SK-N-SH (cell line): ENCODE data around the gene SPINT1. TPM values are rescaled to one million over a fixed set of nuclear protein-coding genes. Genes with fewer than 3 reads are reported as not detected.

ENCODE experiments used
- CTCF ChIA-PET: fragments of 300-600, 350-600 bp; formaldehyde crosslinking; extraction: SDS; loops from one replicate; lab custom pipeline; 2021; lab: Yijun Ruan, JAX
- POLR2A ChIA-PET: fragments of 350-600 bp; sonication (Branson Sonifier 250); formaldehyde crosslinking; extraction: SDS; loops from one replicate; lab custom pipeline; 2020; ENCODE audit warnings: antibody characterized with exemption, inconsistent platforms; lab: Yijun Ruan, JAX
- DNase-seq: peaks from one replicate; pipeline ENCODE4 v3.0.0; 2012
- H2AFZ ChIP-seq: fragments of 200-600 bp; sonication (generic); 2 replicates; pipeline ENCODE4 v1.8.1; 2016; ENCODE audit warnings: antibody characterized with exemption, mild to moderate bottlenecking, low read depth
- H3F3A ChIP-seq: fragments of 200-600 bp; sonication (generic); replicated peaks from 2 replicates; pipeline ENCODE3; 2016; ENCODE audit warnings: antibody characterized with exemption, mild to moderate bottlenecking; ENCODE audit not compliant: insufficient read depth
- H3K27ac ChIP-seq, 2 experiments: fragments of 200-500 bp in 1 of 2; fragments of 200-600 bp in 1 of 2; sonication (Bioruptor generic) in 1 of 2; sonication (generic), shearing (Covaris generic) in 1 of 2; 2 replicates each; pipeline versions ENCODE4 v1.5.1 to v1.6.1; 2014 to 2016; ENCODE audit warnings: low read depth in 2 of 2, inconsistent platforms in 1 of 2, low read length in 1 of 2, mild to moderate bottlenecking in 1 of 2, mixed read lengths in 1 of 2
- H3K27me3 ChIP-seq: fragments of 200-600 bp; sonication (generic), shearing (Covaris generic); 2 replicates; pipeline ENCODE4 v1.6.1; 2016; ENCODE audit warnings: mixed run types; ENCODE audit not compliant: insufficient read depth
- H3K36me3 ChIP-seq, 2 experiments: fragments of 200-500 bp in 1 of 2; fragments of 200-600 bp in 1 of 2; sonication (Bioruptor generic) in 1 of 2; sonication (generic) in 1 of 2; replicated peaks in 1 of 2; 2 replicates each; pipeline versions ENCODE3 to v1.5.1; 2014 to 2016; ENCODE audit warnings: low read length in 1 of 2, mild to moderate bottlenecking in 1 of 2; ENCODE audit not compliant: insufficient read depth in 2 of 2, control insufficient read depth in 1 of 2
- H3K4me1 ChIP-seq, 2 experiments: fragments of 200-500 bp in 1 of 2; fragments of 200-600 bp in 1 of 2; sonication (Bioruptor generic) in 1 of 2; sonication (generic), shearing (Covaris generic) in 1 of 2; 2 replicates each; pipeline versions ENCODE4 v1.5.1 to v1.6.1; 2014 to 2016; ENCODE audit warnings: low read depth in 1 of 2, low read length in 1 of 2, mixed run types in 1 of 2; ENCODE audit not compliant: insufficient read depth in 2 of 2, control insufficient read depth in 1 of 2
- H3K4me2 ChIP-seq: fragments of 200-600 bp; sonication (generic), shearing (Covaris generic); 2 replicates; pipeline ENCODE4 v1.6.1; 2017; ENCODE audit warnings: mixed run types
- H3K4me3 ChIP-seq, 2 experiments: fragments of 200-500 bp in 1 of 2; fragments of 200-600 bp in 1 of 2; sonication (Bioruptor generic) in 1 of 2; sonication (generic), shearing (Covaris generic) in 1 of 2; 2 replicates each; pipeline versions ENCODE4 v1.5.1 to v1.8.1; 2014 to 2016; ENCODE audit warnings: low read depth in 2 of 2, inconsistent platforms in 1 of 2, low read length in 1 of 2, mild to moderate bottlenecking in 1 of 2, mixed read lengths in 1 of 2, moderate library complexity in 1 of 2
- H3K79me2 ChIP-seq: fragments of 200-600 bp; sonication (generic); 2 replicates; pipeline ENCODE4 v1.8.1; 2017; ENCODE audit warnings: mild to moderate bottlenecking; ENCODE audit not compliant: insufficient read depth
- H3K9ac ChIP-seq: fragments of 200-600 bp; sonication (generic); 2 replicates; pipeline ENCODE4 v1.6.1; 2017; ENCODE audit warnings: mixed run types
- H3K9me2 ChIP-seq: fragments of 200-600 bp; sonication (generic); 2 replicates; pipeline ENCODE4 v1.6.1; 2017; ENCODE audit warnings: mixed run types
- H3K9me3 ChIP-seq: fragments of 200-600 bp; sonication (generic); 2 replicates; pipeline ENCODE4 v1.6.1; 2017; ENCODE audit warnings: mixed run types, mild to moderate bottlenecking, moderate library complexity
- H4K20me1 ChIP-seq: fragments of 200-600 bp; sonication (generic); 2 replicates; pipeline ENCODE4 v1.6.1; 2017; ENCODE audit warnings: mild to moderate bottlenecking, mixed run types; ENCODE audit not compliant: insufficient read depth
- CHD2 ChIP-seq: fragments of 150-350 bp; IDR thresholded peaks from 2 replicates; pipeline ENCODE4 v1.6.1; 2018; ENCODE audit warnings: low read length; ENCODE audit not compliant: partially characterized antibody
- EP300 ChIP-seq, 2 experiments: IDR thresholded peaks; 2 replicates each; pipeline versions ENCODE4 v1.4.0 to v1.6.1; 2012; ENCODE audit warnings: borderline replicate concordance in 1 of 2, low read depth in 1 of 2, low read length in 1 of 2
- EZH2phosphoT487 ChIP-seq: fragments of 200-600 bp; sonication (generic); IDR thresholded peaks from 2 replicates; pipeline ENCODE4 v1.6.1; 2017; ENCODE audit warnings: low read depth, mixed run types, mild to moderate bottlenecking, antibody characterized with exemption, moderate library complexity, borderline replicate concordance
- FOSL2 ChIP-seq: IDR thresholded peaks from 2 replicates; pipeline ENCODE4 v1.4.0; 2012; ENCODE audit warnings: low read depth, mild to moderate bottlenecking, moderate library complexity, borderline replicate concordance
- GABPA ChIP-seq: IDR thresholded peaks from 2 replicates; pipeline ENCODE4 v1.4.0; 2012; ENCODE audit warnings: low read depth, mild to moderate bottlenecking
- GATA2 ChIP-seq: sonication (generic); formaldehyde crosslinking; IDR thresholded peaks from 2 replicates; pipeline ENCODE4 v1.5.0; 2020; ENCODE audit warnings: mild to moderate bottlenecking, missing genetic modification reagents
- JUND ChIP-seq: IDR thresholded peaks from 2 replicates; pipeline ENCODE4 v1.4.0; 2012
- MXI1 ChIP-seq: IDR thresholded peaks from 2 replicates; pipeline ENCODE4 v1.6.1; 2012; ENCODE audit warnings: mild to moderate bottlenecking, low read depth, low read length, improper control_type of control experiment
- NRF1 ChIP-seq: IDR thresholded peaks from 2 replicates; pipeline ENCODE4 v1.6.1; 2012; ENCODE audit warnings: low read depth, mild to moderate bottlenecking, low read length
- POLR2AphosphoS5 ChIP-seq: IDR thresholded peaks from 2 replicates; pipeline ENCODE4 v1.6.1; 2012; ENCODE audit warnings: low read depth, low read length
- RAD21 ChIP-seq: IDR thresholded peaks from 2 replicates; pipeline ENCODE4 v1.6.1; 2012; ENCODE audit warnings: mild to moderate bottlenecking, low read length
- RCOR1 ChIP-seq: fragments of 150-350 bp; IDR thresholded peaks from 2 replicates; pipeline ENCODE4 v1.6.1; 2017; ENCODE audit warnings: antibody characterized with exemption, low read length
- RFX5 ChIP-seq: IDR thresholded peaks from 2 replicates; pipeline ENCODE4 v1.6.1; 2012; ENCODE audit warnings: mild to moderate bottlenecking, improper control_type of control experiment, low read length
- SIN3A ChIP-seq: IDR thresholded peaks from 2 replicates; pipeline ENCODE4 v1.6.1; 2012; ENCODE audit warnings: low read depth, mild to moderate bottlenecking, low read length, moderate library complexity, borderline replicate concordance
- SMC3 ChIP-seq: IDR thresholded peaks from 2 replicates; pipeline ENCODE4 v1.6.1; 2012; ENCODE audit warnings: low read depth, low read length, improper control_type of control experiment
- TEAD4 ChIP-seq: IDR thresholded peaks from 2 replicates; pipeline ENCODE4 v1.4.0; 2012; ENCODE audit warnings: mild to moderate bottlenecking, borderline replicate concordance; ENCODE audit not compliant: insufficient read depth
- YY1 ChIP-seq: IDR thresholded peaks from 2 replicates; pipeline ENCODE4 v1.4.0; 2012; ENCODE audit warnings: low read depth, mild to moderate bottlenecking
- WGBS: methylation state at CpG from one replicate; pipeline ENCODE4 v1.1.6; 2017; ENCODE audit warnings: low lambda C conversion rate; 5-methylcytosine and 5-hydroxymethylcytosine counted together
- polyA plus RNA-seq, 3 experiments: library from polyadenylated mRNA; depleted of rRNA; stranded (reverse); fragments of >200 nt; gene quantifications; 2 replicates each; pipeline ENCODE4 v1.2.3, GENCODE V29; 2012
- TF ChIP-seq, protein P1 (sequence below): IDR thresholded peaks from 2 replicates; pipeline ENCODE4; 2012
- TF ChIP-seq, protein P2 (sequence below): fragments of 150-350 bp; IDR thresholded peaks from 2 replicates; pipeline ENCODE4 v1.6.1; 2016; ENCODE audit warnings: mild to moderate bottlenecking, low read depth, low read length
- TF ChIP-seq, protein P3 (sequence below): IDR thresholded peaks from 2 replicates; pipeline ENCODE4 v1.4.0; 2012; ENCODE audit warnings: low read depth, borderline replicate concordance

SPINT1 gene
- polyA plus RNA-seq, 1 of the 3 experiments (the other 2 are of a cell fraction), result 2.0 TPM

DNA sequence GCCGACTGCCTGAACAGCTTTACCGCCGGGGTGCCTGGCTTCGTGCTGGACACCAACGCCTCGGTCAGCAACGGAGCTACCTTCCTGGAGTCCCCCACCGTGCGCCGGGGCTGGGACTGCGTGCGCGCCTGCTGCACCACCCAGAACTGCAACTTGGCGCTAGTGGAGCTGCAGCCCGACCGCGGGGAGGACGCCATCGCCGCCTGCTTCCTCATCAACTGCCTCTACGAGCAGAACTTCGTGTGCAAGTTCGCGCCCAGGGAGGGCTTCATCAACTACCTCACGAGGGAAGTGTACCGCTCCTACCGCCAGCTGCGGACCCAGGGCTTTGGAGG is 815 bp downstream of the SPINT1 start:
- Histone ChIP-seq H3F3A (peaks cover 3% of the 10 kb centered on the region), H2AFZ (peak overlapping the region; percentile 40; the same call in 1 of the 2 replicates), H3K9ac (no peak overlapping the region), H3K36me3 (no peaks in the 10 kb centered on the region), H4K20me1 (no peaks in the 10 kb centered on the region), H3K9me2 (no peaks in the 10 kb centered on the region), H3K4me2 (peak overlapping the region; percentile 65; the same call in 1 of the 2 replicates)
- POLR2A ChIA-PET, result no interaction called here
- no peak for DNase-seq
- TF ChIP-seq NRF1, result no peak
- TF ChIP-seq, protein P1, sequence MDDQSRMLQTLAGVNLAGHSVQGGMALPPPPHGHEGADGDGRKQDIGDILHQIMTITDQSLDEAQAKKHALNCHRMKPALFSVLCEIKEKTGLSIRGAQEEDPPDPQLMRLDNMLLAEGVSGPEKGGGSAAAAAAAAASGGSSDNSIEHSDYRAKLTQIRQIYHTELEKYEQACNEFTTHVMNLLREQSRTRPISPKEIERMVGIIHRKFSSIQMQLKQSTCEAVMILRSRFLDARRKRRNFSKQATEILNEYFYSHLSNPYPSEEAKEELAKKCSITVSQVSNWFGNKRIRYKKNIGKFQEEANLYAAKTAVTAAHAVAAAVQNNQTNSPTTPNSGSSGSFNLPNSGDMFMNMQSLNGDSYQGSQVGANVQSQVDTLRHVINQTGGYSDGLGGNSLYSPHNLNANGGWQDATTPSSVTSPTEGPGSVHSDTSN, result no peak
- no peak for TF ChIP-seq GABPA
- no peak for TF ChIP-seq MXI1
- no peak for TF ChIP-seq RAD21
- no peak for TF ChIP-seq EZH2phosphoT487
- TF ChIP-seq RCOR1, result no peak
- TF ChIP-seq, all 33 proteins: peak for 0
- H3K27ac ChIP-seq, result no peak overlapping the region
- H3K4me1 ChIP-seq, result peaks cover 0 to 17% of the 10 kb centered on the region in 2 experiments; a peak in 1 of 4 replicates
- H3K27me3 ChIP-seq, result peaks cover 9% of the 10 kb centered on the region; the same call in 1 of the 2 replicates
- H3K4me3 ChIP-seq, result peak overlapping the region in 1 of 2 experiments; percentile 44; a peak in 2 of 4 replicates
- no peaks in the 10 kb centered on the region for H3K79me2 ChIP-seq
- H3K9me3 ChIP-seq, result no peaks in the 10 kb centered on the region
- CTCF ChIA-PET, result interaction anchor here (0.8 to 8.5 kb wide), 6 partner anchors 13 to 98 kb away, joined by 3 to 120 read pairs (median 8); partner anchors contain the start of genes RHOV and VPS18
- WGBS, result 33% methylated on average over 14 of the region's 28 CpGs

DNA sequence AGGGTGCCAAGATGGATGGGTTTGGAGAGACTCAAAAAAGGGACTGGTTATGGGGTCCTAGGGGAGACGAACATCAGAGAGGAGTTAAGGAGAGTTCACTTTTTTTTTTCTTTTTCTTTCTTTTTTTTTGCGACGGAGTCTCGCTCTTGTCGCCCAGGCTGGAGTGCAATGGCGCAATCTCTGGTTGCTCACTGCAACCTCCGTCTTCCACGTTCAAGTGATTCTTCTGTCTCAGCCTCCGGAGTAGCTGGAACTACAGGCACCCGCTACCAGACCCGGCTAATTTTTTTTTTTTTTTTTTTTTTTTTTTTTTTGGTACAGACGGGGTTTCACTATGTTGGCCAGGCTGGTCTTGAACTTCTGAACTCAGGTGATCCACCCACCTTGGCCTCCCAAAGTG is 1.2 kb downstream of the SPINT1 start:
- POLR2A ChIA-PET, result interaction anchor here (1.0 kb wide), 1 partner anchor 13 kb away, joined by 3 read pairs; no protein-coding TSS in a partner anchor
- no peak overlapping the region for H3K4me3 ChIP-seq
- H3K27ac ChIP-seq, result no peak overlapping the region
- no peak for DNase-seq
- H3K79me2 ChIP-seq, result no peaks in the 10 kb centered on the region
- peaks cover 3% of the 10 kb centered on the region for H3F3A ChIP-seq
- no peaks in the 10 kb centered on the region for H4K20me1 ChIP-seq
- CTCF ChIA-PET, result interaction anchor here (0.8 to 8.5 kb wide), 7 partner anchors 12 to 99 kb away, joined by 3 to 120 read pairs (median 7); partner anchors contain the start of genes RHOV and VPS18
- no peaks in the 10 kb centered on the region for H3K9me3 ChIP-seq
- H3K9me2 ChIP-seq, result no peaks in the 10 kb centered on the region
- H2AFZ ChIP-seq, result peak overlapping the region; percentile 40; the same call in 1 of the 2 replicates
- H3K27me3 ChIP-seq, result peaks cover 9% of the 10 kb centered on the region; the same call in 1 of the 2 replicates
- H3K4me1 ChIP-seq, result peaks cover 0 to 17% of the 10 kb centered on the region in 2 experiments; a peak in 1 of 4 replicates
- WGBS, result 85% methylated on average over 12 of the region's 12 CpGs
- no peak overlapping the region for H3K9ac ChIP-seq
- TF ChIP-seq YY1 (no peak), CHD2 (no peak), SIN3A (no peak), JUND (no peak), SMC3 (no peak), TEAD4 (no peak), NRF1 (no peak), MXI1 (no peak), RFX5 (no peak), RCOR1 (no peak), FOSL2 (no peak), EP300 (IDR thresholded peaks at IDR 0.05; ENCODE audit: borderline replicate concordance in 1 of 2, low read depth in 1 of 2, low read length in 1 of 2) (no peak), POLR2AphosphoS5 (no peak), GATA2 (CRISPR knock-in tag) (no peak)
- TF ChIP-seq, protein P1, result no peak
- TF ChIP-seq, protein P2, sequence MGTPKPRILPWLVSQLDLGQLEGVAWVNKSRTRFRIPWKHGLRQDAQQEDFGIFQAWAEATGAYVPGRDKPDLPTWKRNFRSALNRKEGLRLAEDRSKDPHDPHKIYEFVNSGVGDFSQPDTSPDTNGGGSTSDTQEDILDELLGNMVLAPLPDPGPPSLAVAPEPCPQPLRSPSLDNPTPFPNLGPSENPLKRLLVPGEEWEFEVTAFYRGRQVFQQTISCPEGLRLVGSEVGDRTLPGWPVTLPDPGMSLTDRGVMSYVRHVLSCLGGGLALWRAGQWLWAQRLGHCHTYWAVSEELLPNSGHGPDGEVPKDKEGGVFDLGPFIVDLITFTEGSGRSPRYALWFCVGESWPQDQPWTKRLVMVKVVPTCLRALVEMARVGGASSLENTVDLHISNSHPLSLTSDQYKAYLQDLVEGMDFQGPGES, result no peak
- TF ChIP-seq, protein P3, sequence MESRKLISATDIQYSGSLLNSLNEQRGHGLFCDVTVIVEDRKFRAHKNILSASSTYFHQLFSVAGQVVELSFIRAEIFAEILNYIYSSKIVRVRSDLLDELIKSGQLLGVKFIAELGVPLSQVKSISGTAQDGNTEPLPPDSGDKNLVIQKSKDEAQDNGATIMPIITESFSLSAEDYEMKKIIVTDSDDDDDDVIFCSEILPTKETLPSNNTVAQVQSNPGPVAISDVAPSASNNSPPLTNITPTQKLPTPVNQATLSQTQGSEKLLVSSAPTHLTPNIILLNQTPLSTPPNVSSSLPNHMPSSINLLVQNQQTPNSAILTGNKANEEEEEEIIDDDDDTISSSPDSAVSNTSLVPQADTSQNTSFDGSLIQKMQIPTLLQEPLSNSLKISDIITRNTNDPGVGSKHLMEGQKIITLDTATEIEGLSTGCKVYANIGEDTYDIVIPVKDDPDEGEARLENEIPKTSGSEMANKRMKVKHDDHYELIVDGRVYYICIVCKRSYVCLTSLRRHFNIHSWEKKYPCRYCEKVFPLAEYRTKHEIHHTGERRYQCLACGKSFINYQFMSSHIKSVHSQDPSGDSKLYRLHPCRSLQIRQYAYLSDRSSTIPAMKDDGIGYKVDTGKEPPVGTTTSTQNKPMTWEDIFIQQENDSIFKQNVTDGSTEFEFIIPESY, result no peak
- H3K4me2 ChIP-seq, result no peak overlapping the region
- no peaks in the 10 kb centered on the region for H3K36me3 ChIP-seq
